Activated CD8-positive, alpha-beta T cell treated with anti-CD3 and anti-CD28 coated beads for 36 hours (primary cell): ENCODE data around the gene FAM222B. TPM values are rescaled to one million over a fixed set of nuclear protein-coding genes. Genes with fewer than 3 reads are reported as not detected.

Experiments
- ATAC-seq: fragments of 200-7000 bp; cut with Tn5 transposase; one replicate; pipeline ENCODE4 v1.10.0; 2021; ENCODE audit warnings: mild to moderate bottlenecking, moderate library complexity
- CTCF ChIA-PET: fragments of 350-600 bp; sonication (Branson Sonifier 250); formaldehyde crosslinking; loops from one replicate; lab custom pipeline; 2021; ENCODE audit warnings: antibody characterized with exemption; lab: Charles Lee
- POLR2A ChIA-PET: fragments of 350-600 bp; sonication (Branson Sonifier 250); formaldehyde crosslinking; loops from one replicate; lab custom pipeline; 2021; ENCODE audit warnings: antibody characterized with exemption; lab: Charles Lee
- DNase-seq: peaks from one replicate; pipeline ENCODE4 v3.0.0-alpha.2; 2020
- H3K27ac Mint-ChIP-seq: one replicate; pipeline ENCODE4 v1.8.0; 2021; ENCODE audit warnings: mild to moderate bottlenecking, mixed read lengths
- H3K27me3 Mint-ChIP-seq: one replicate; pipeline ENCODE4 v1.8.0; 2021; ENCODE audit warnings: mixed read lengths
- H3K36me3 Mint-ChIP-seq: one replicate; pipeline ENCODE4 v1.8.0; 2021; ENCODE audit warnings: low read depth, mixed read lengths
- H3K4me1 Mint-ChIP-seq: one replicate; pipeline ENCODE4 v1.8.0; 2021; ENCODE audit warnings: low read depth, mixed read lengths
- H3K4me3 Mint-ChIP-seq: one replicate; pipeline ENCODE4 v1.8.0; 2021; ENCODE audit warnings: mild to moderate bottlenecking, moderate library complexity, mixed read lengths
- H3K9me3 Mint-ChIP-seq: one replicate; pipeline ENCODE4 v1.8.0; 2021; ENCODE audit warnings: mixed read lengths
- CTCF ChIP-seq: fragments of 200-600 bp; IDR thresholded peaks from one replicate; pipeline ENCODE4 v1.8.0; 2022; ENCODE audit warnings: antibody characterized with exemption, mild to moderate bottlenecking
- intact Hi-C: fragments of 100-400 bp; cut with micrococcal nuclease; formaldehyde crosslinking; loops from one replicate; pipeline ENCODE4 v1.10.0; 2022
- total RNA-seq, 2 experiments: library from RNA; stranded (reverse); gene quantifications; one replicate each; pipeline ENCODE4 v1.2.3, GENCODE V29; 2021

Gene FAM222B
- total RNA-seq, 2 experiments from 2014 or later: 14.7 to 15.2 TPM

- Mint-ChIP-seq H3K27me3 (no peaks in the 10 kb centered on the region), H3K27ac (no peak overlapping the region), H3K4me1 (peaks cover 12% of the 10 kb centered on the region), H3K4me3 (no peak overlapping the region), H3K36me3 (peaks cover 22% of the 10 kb centered on the region), H3K9me3 (no peaks in the 10 kb centered on the region)
- ChIA-PET CTCF (interaction anchor here (1.1 to 2.0 kb wide), 9 partner anchors 10 to 235 kb away, joined by 3 to 7 read pairs (median 3); no protein-coding TSS in a partner anchor), POLR2A (interaction anchor here (0.8 to 4.2 kb wide), 4 partner anchors 10 to 122 kb away, joined by 3 to 22 read pairs (median 6); no protein-coding TSS in a partner anchor)
- DNase-seq (no peak), ATAC-seq (no peak)
- intact Hi-C loops: no loop called here
- TF ChIP-seq CTCF: no peak
These were observed 39.7 kb upstream of the FAM222B start for GRCh38 chr17:28882154-28882895.

- CTCF ChIA-PET: interaction anchor here (1.1 to 2.0 kb wide), 8 partner anchors 10 to 235 kb away, joined by 3 to 7 read pairs (median 3); no protein-coding TSS in a partner anchor
- POLR2A ChIA-PET: interaction anchor here (0.6 to 4.2 kb wide), 5 partner anchors 10 to 187 kb away, joined by 3 to 22 read pairs (median 3); no protein-coding TSS in a partner anchor
- Mint-ChIP-seq H3K27ac (no peak overlapping the region), H3K4me1 (peaks cover 16% of the 10 kb centered on the region), H3K9me3 (no peaks in the 10 kb centered on the region), H3K36me3 (peaks cover 23% of the 10 kb centered on the region), H3K4me3 (no peak overlapping the region), H3K27me3 (no peaks in the 10 kb centered on the region)
- ATAC-seq (no peak), DNase-seq (no peak)
- intact Hi-C loops: no loop called here
- no peak for TF ChIP-seq CTCF
These were observed 39.0 kb upstream of the FAM222B start for GRCh38 chr17:28881533-28882056.

GRCh38 chr17:28880572-28880945, 38.0 kb upstream of the FAM222B start:
- POLR2A ChIA-PET: interaction anchor here (0.9 to 4.2 kb wide), 2 partner anchors 12 to 17 kb away, joined by 3 to 22 read pairs; partner anchors contain the start of gene FLOT2
- H3K4me1 Mint-ChIP-seq: peaks cover 26% of the 10 kb centered on the region
- no peak overlapping the region for H3K4me3 Mint-ChIP-seq
- H3K27me3 Mint-ChIP-seq: no peaks in the 10 kb centered on the region
- CTCF ChIA-PET: interaction anchor here (1.4 kb wide), 2 partner anchors 23 to 237 kb away, joined by 4 to 5 read pairs; partner anchors contain the start of gene DHRS13
- ATAC-seq: no peak
- H3K9me3 Mint-ChIP-seq: no peaks in the 10 kb centered on the region
- peaks cover 23% of the 10 kb centered on the region for H3K36me3 Mint-ChIP-seq
- intact Hi-C loops: no loop called here
- TF ChIP-seq CTCF: no peak
- DNase-seq: no peak
- H3K27ac Mint-ChIP-seq: no peak overlapping the region

- Mint-ChIP-seq H3K4me1 (peaks cover 29% of the 10 kb centered on the region), H3K27me3 (no peaks in the 10 kb centered on the region), H3K4me3 (no peak overlapping the region), H3K36me3 (peaks cover 23% of the 10 kb centered on the region), H3K9me3 (no peaks in the 10 kb centered on the region), H3K27ac (no peak overlapping the region)
- intact Hi-C loops: loop anchor here (10.0 kb wide), 1 partner anchor 65 kb away; no protein-coding TSS in a partner anchor
- ChIA-PET CTCF (interaction anchor here (1.2 to 2.3 kb wide), 5 partner anchors 22 to 169 kb away, joined by 3 to 21 read pairs (median 7); partner anchors contain the start of gene DHRS13), POLR2A (interaction anchor here (0.6 to 4.2 kb wide), 4 partner anchors 10 to 160 kb away, joined by 3 to 22 read pairs (median 4); partner anchors contain the start of genes FLOT2 and RPL23A)
- DNase-seq (no peak), ATAC-seq (no peak)
- no peak for TF ChIP-seq CTCF
These were observed 37.4 kb upstream of the FAM222B start for GRCh38 chr17:28879886-28880571.
